Parathyroid adenoma (tissue), 2 donors: ENCODE measurements around the gene PCSK9.

ENCODE experiments used
- H2AFZ ChIP-seq: fragments of 300-600 bp; sonication (generic); one replicate; pipeline ENCODE4 v1.7.0; 2017; ENCODE audit warnings: antibody characterized with exemption, mild to moderate bottlenecking
- H3K27ac ChIP-seq: fragments of 300-600 bp; sonication (generic); one replicate; pipeline ENCODE4 v1.7.0; 2017
- H3K27me3 ChIP-seq: fragments of 300-600 bp; sonication (generic); one replicate; pipeline ENCODE4 v1.7.0; 2017; ENCODE audit warnings: low read length; ENCODE audit not compliant: control insufficient read depth, insufficient read depth
- H3K36me3 ChIP-seq: fragments of 300-600 bp; sonication (generic); one replicate; pipeline ENCODE4 v1.7.0; 2017; ENCODE audit warnings: low read length; ENCODE audit not compliant: control insufficient read depth, insufficient read depth
- H3K4me1 ChIP-seq: fragments of 300-600 bp; sonication (generic); one replicate; pipeline ENCODE4 v1.7.0; 2017; ENCODE audit warnings: control low read depth
- H3K4me2 ChIP-seq: fragments of 300-600 bp; sonication (generic); one replicate; pipeline ENCODE4 v1.7.0; 2017; ENCODE audit warnings: low read length
- H3K4me3 ChIP-seq: fragments of 300-600 bp; sonication (generic); one replicate; pipeline ENCODE4 v1.7.0; 2017; ENCODE audit warnings: low read depth, low read length
- H3K79me2 ChIP-seq: fragments of 300-600 bp; sonication (generic); one replicate; pipeline ENCODE4 v1.7.0; 2017; ENCODE audit warnings: control low read depth
- H3K9ac ChIP-seq: fragments of 300-600 bp; sonication (generic); one replicate; pipeline ENCODE4 v1.7.0; 2017; ENCODE audit warnings: mild to moderate bottlenecking
- H3K9me3 ChIP-seq: fragments of 300-600 bp; sonication (generic); one replicate; pipeline ENCODE4 v1.7.0; 2017; ENCODE audit warnings: low read length; ENCODE audit not compliant: control insufficient read depth
- CTCF ChIP-seq: fragments of 300-600 bp; sonication (generic); IDR thresholded peaks from one replicate; pipeline ENCODE4 v1.7.0; 2017; ENCODE audit warnings: antibody characterized with exemption, mild to moderate bottlenecking
- donor health status: primary hyperparathyroidism.

The PCSK9 gene

GRCh38 chr1:55051621-55052020 is 12.3 kb downstream of the PCSK9 start:
- no peak overlapping the region for H3K9ac ChIP-seq
- H2AFZ ChIP-seq: no peak overlapping the region
- no peak overlapping the region for H3K4me3 ChIP-seq
- H3K4me1 ChIP-seq: no peaks in the 10 kb centered on the region
- H3K27me3 ChIP-seq: no peaks in the 10 kb centered on the region
- TF ChIP-seq CTCF: no peak
- H3K9me3 ChIP-seq: no peaks in the 10 kb centered on the region
- H3K36me3 ChIP-seq: no peaks in the 10 kb centered on the region
- no peak overlapping the region for H3K4me2 ChIP-seq
- no peak overlapping the region for H3K27ac ChIP-seq
- no peaks in the 10 kb centered on the region for H3K79me2 ChIP-seq

- Histone ChIP-seq H3K27ac (no peak overlapping the region), H3K27me3 (no peaks in the 10 kb centered on the region), H3K9me3 (no peaks in the 10 kb centered on the region), H3K79me2 (no peaks in the 10 kb centered on the region), H3K4me2 (no peak overlapping the region), H3K36me3 (no peaks in the 10 kb centered on the region), H2AFZ (no peak overlapping the region), H3K4me3 (no peak overlapping the region), H3K4me1 (no peaks in the 10 kb centered on the region), H3K9ac (no peak overlapping the region)
- TF ChIP-seq CTCF: no peak
Measured at GRCh38 chr1:55052221-55053142, 13.1 kb downstream of the PCSK9 start.

- Histone ChIP-seq H3K79me2 (no peaks in the 10 kb centered on the region), H3K9me3 (no peaks in the 10 kb centered on the region), H3K4me3 (no peak overlapping the region), H3K27ac (no peak overlapping the region), H3K9ac (no peak overlapping the region), H3K36me3 (no peaks in the 10 kb centered on the region), H2AFZ (no peak overlapping the region), H3K4me2 (no peak overlapping the region), H3K4me1 (no peaks in the 10 kb centered on the region), H3K27me3 (no peaks in the 10 kb centered on the region)
- no peak for TF ChIP-seq CTCF
Measured at GRCh38 chr1:55053265-55053954, 14.1 kb downstream of the PCSK9 start.

- H3K9ac ChIP-seq: no peak overlapping the region
- H3K36me3 ChIP-seq: no peaks in the 10 kb centered on the region
- H3K4me2 ChIP-seq: no peak overlapping the region
- H3K27me3 ChIP-seq: no peaks in the 10 kb centered on the region
- no peak overlapping the region for H2AFZ ChIP-seq
- no peaks in the 10 kb centered on the region for H3K9me3 ChIP-seq
- no peak overlapping the region for H3K27ac ChIP-seq
- H3K4me1 ChIP-seq: no peaks in the 10 kb centered on the region
- no peaks in the 10 kb centered on the region for H3K79me2 ChIP-seq
- no peak overlapping the region for H3K4me3 ChIP-seq
- no peak for TF ChIP-seq CTCF
Measured at GRCh38 chr1:55054396-55054795, 15.0 kb downstream of the PCSK9 start.
